Activated T-cell treated with anti-CD3 and anti-CD28 coated beads for 48 hours (primary cell): ENCODE data around the gene SDCCAG8.

Experiments
- DNase-seq: peaks from one replicate; pipeline ENCODE4 v3.0.0-alpha.2; 2020; ENCODE audit warnings: low read depth

Gene SDCCAG8

DNA sequence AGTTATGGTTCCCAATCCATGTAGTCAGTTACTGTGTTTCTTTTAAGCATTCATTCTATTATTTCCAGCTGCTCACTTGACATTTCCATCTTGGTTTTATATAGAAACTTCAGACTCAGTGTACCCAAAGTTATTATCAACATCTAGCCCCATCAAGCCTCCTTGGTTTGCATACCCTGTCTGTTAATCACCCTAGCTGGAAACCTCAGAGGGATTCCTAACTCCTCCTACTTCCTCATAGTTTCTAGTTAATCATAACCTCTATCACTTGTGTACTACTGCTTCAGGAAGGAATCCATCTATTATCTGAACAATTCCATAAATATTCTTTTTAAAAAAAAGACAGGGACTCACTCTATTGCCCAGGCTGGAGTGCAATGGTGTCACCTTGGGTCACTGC lies 293.3 kb downstream of the SDCCAG8 start:
- DNase-seq, result no peak
